ENCODE measurements around the gene PBX1.

GRCh38 chr1:164801791-164802502 is 243.0 kb downstream of the PBX1 start:
- TF ChIP-seq EZH2phosphoT487 (IDR thresholded peaks at IDR 0.05; ENCODE audit: insufficient read depth, low read depth) = no peak
- no peak for TF ChIP-seq EZH2 (IDR thresholded peaks at IDR 0.05; ENCODE audit: insufficient read depth, poor library complexity, severe bottlenecking)
